ENCODE measurements around the gene DISP1. TPM values are rescaled to one million over a fixed set of nuclear protein-coding genes. Genes with fewer than 3 reads are reported as not detected.

DISP1 gene
- total RNA-seq, 4 donors from 2014 or later: 8.3 to 20.9 (median 14.9) TPM

DNA sequence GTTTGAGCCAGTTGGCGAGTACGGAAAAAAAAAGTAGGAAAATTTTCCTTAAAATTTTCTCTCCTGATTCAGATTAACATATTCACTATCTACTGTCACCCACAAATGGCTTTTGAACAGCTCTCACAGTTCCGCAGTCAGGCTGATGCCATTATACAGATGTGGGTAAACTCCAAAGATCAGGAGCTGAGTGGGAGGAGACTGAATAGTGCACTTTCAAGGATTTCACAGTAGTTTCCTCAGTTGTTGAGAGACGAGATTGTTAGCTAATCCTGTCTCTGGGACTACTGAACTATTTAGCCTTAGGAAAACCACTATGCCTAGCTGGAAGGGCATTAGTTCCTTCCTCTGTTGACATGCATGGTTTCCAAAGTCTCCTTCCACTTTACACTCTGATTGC, 3.2 kb upstream of the DISP1 start:
- no peaks in the 10 kb centered on the region for H3K27me3 ChIP-seq
- H3K36me3 ChIP-seq: no peaks in the 10 kb centered on the region
- DNase-seq (ENCODE audit: low spot score in 2 of 2): no peak
- TF ChIP-seq EP300 (IDR thresholded peaks at IDR 0.05): no peak
- H3K4me1 ChIP-seq: peaks cover 16% of the 10 kb centered on the region
- H3K4me3 ChIP-seq: no peak overlapping the region
- WGBS: 79% methylated on average over 4 of the region's 4 CpGs
- H3K27ac ChIP-seq: no peak overlapping the region
- H3K9me3 ChIP-seq: no peaks in the 10 kb centered on the region

GRCh38 chr1:222813866-222814535, 838 bp upstream of the DISP1 start:
- Histone ChIP-seq H3K27me3 (no peaks in the 10 kb centered on the region), H3K4me1 (peaks cover 16% of the 10 kb centered on the region), H3K4me3 (peak overlapping the region; percentile 69), H3K27ac (peak overlapping the region; percentile 87), H3K9me3 (no peaks in the 10 kb centered on the region), H3K36me3 (no peaks in the 10 kb centered on the region)
- no peak for DNase-seq (ENCODE audit: low spot score in 2 of 2)
- WGBS: 56% methylated on average over 14 of the region's 14 CpGs
- no peak for TF ChIP-seq CTCF (IDR thresholded peaks at IDR 0.05)
- TF ChIP-seq POLR2A (IDR thresholded peaks at IDR 0.05): no peak
- TF ChIP-seq EP300 (IDR thresholded peaks at IDR 0.05): no peak
- TF ChIP-seq POLR2AphosphoS5 (IDR thresholded peaks at IDR 0.05): no peak

DNA sequence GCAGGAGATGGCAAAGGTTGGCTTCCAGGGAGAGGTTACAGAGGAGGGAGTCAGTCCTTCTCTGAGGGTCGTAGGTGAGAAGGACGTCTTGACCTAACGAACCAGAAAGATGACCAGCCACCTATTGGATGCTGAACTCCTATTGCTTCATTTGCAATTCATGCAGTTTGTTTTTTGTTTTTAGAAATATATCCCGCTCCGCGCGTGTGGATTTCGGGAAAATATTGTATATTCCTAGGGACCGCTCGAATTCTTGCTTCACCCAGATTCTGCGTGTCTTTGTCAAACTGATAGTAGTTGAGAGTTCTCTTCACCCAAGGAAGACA, 564 bp downstream of the DISP1 start:
- Histone ChIP-seq H3K4me3 (peak overlapping the region; percentile 69), H3K27ac (peak overlapping the region; percentile 87), H3K27me3 (no peaks in the 10 kb centered on the region), H3K9me3 (no peaks in the 10 kb centered on the region), H3K36me3 (no peaks in the 10 kb centered on the region), H3K4me1 (peaks cover 18% of the 10 kb centered on the region)
- 3% methylated on average over 11 of the region's 11 CpGs for WGBS
- TF ChIP-seq POLR2AphosphoS5 (IDR thresholded peaks at IDR 0.05) (no peak), CTCF (IDR thresholded peaks at IDR 0.05) (no peak), POLR2A (IDR thresholded peaks at IDR 0.05) (no peak), EP300 (IDR thresholded peaks at IDR 0.05) (no peak)
- no peak for DNase-seq (ENCODE audit: low spot score in 2 of 2)

GRCh38 chr1:222817529-222817928, 2.7 kb downstream of the DISP1 start:
- TF ChIP-seq POLR2A (IDR thresholded peaks at IDR 0.05): peak in 1 of 2 donors; percentile 15
- TF ChIP-seq POLR2AphosphoS5 (IDR thresholded peaks at IDR 0.05): no peak
- H3K27ac ChIP-seq: no peak overlapping the region
- WGBS: 83% methylated on average over 1 of the region's 1 CpG

DNA sequence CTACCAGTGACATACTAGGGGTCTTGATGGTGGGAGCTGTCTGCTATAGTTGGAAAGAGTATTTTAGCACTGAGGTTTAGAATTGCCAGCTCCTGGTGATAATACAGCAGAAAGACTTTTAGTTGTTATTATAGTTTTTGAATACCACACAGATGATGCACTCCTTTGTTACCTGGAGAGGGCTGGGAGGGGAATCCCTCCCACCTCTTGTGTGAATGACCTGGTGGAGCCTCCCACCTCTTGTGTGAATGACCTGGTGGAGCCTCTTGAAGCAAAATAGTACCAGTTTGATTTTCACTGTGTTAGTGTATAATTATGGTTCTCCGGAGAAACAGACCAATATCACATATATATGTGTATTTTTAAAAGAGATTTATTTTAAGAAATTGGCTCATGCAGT, 3.3 kb downstream of the DISP1 start:
- no peak overlapping the region for H3K4me3 ChIP-seq
- TF ChIP-seq EP300 (IDR thresholded peaks at IDR 0.05) (no peak), CTCF (IDR thresholded peaks at IDR 0.05) (no peak), POLR2A (IDR thresholded peaks at IDR 0.05) (no peak), POLR2AphosphoS5 (IDR thresholded peaks at IDR 0.05) (no peak)
- no peaks in the 10 kb centered on the region for H3K36me3 ChIP-seq
- no peaks in the 10 kb centered on the region for H3K9me3 ChIP-seq
- no peaks in the 10 kb centered on the region for H3K27me3 ChIP-seq
- 91% methylated on average over 1 of the region's 1 CpG for whole genome bisulfite sequencing
- H3K4me1 ChIP-seq: peaks cover 22% of the 10 kb centered on the region
- no peak overlapping the region for H3K27ac ChIP-seq
- no peak for DNase-seq (ENCODE audit: low spot score in 2 of 2)

More at GRCh38 chr1:222817529-222817928, 2.7 kb downstream of the DISP1 start:
- no peaks in the 10 kb centered on the region for H3K36me3 ChIP-seq
- peaks cover 22% of the 10 kb centered on the region for H3K4me1 ChIP-seq
- no peak overlapping the region for H3K4me3 ChIP-seq
- DNase-seq (ENCODE audit: low spot score in 2 of 2): no peak
- no peaks in the 10 kb centered on the region for H3K27me3 ChIP-seq
- H3K9me3 ChIP-seq: no peaks in the 10 kb centered on the region

DNA sequence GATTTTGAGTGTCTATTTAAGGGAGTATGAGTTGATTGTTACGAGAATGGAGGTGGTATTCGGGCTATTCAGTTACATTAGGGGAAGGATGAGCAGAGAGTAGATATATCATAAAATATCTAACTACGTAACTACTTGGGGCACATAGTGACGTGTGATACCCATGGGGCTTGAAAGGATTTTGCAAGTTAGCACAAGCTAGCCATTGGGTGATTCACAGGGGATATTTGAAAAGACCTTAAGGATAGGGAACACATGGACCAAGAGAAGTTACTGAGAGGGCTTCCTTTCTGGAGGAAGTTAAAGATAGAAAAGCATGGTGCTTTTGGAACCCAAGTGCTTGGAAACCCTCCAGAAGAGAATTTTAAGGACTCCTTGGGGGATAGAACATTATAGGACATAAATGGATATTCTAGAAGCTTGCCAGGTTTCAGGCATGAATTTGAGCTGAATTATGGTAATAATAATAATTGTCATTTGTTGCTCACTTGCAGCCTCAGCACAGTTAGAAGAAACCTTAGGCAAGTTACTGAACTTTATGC, 5.4 kb downstream of the DISP1 start:
- H3K4me1 ChIP-seq: peaks cover 19% of the 10 kb centered on the region
- H3K4me3 ChIP-seq: no peak overlapping the region
- H3K27me3 ChIP-seq: no peaks in the 10 kb centered on the region
- no peaks in the 10 kb centered on the region for H3K9me3 ChIP-seq
- H3K27ac ChIP-seq: no peak overlapping the region
- 70% methylated on average over 4 of the region's 4 CpGs for WGBS
- no peak for TF ChIP-seq EP300 (IDR thresholded peaks at IDR 0.05)
- no peak for TF ChIP-seq CTCF (IDR thresholded peaks at IDR 0.05)
- no peak for TF ChIP-seq POLR2A (IDR thresholded peaks at IDR 0.05)
- no peak for TF ChIP-seq POLR2AphosphoS5 (IDR thresholded peaks at IDR 0.05)
- DNase-seq (ENCODE audit: low spot score in 2 of 2): no peak
- H3K36me3 ChIP-seq: no peaks in the 10 kb centered on the region
